Esophagus muscularis mucosa (tissue), 4 donors: ENCODE measurements around the gene INPP4B.

ENCODE experiments used
- EP300 ChIP-seq: sonication (generic); formaldehyde crosslinking; IDR thresholded peaks from one replicate; pipeline ENCODE4 v1.6.1; 2017; ENCODE audit warnings: antibody characterized with exemption
- POLR2A ChIP-seq: fragments of 450-650 bp; IDR thresholded peaks from one replicate; pipeline ENCODE4 v1.6.1; 2017; ENCODE audit warnings: antibody characterized with exemption, moderate library complexity, mild to moderate bottlenecking, low read depth
- POLR2AphosphoS5 ChIP-seq, 2 donors: sonication (generic); formaldehyde crosslinking; IDR thresholded peaks; one replicate each; pipeline ENCODE4 v1.6.1; 2017; ENCODE audit warnings: antibody characterized with exemption in 2 of 2
- TF ChIP-seq, protein P1 (sequence below), 3 experiments: fragments of 200-600 bp in 2 of 3; fragments of 450-650 bp in 1 of 3; sonication (generic) in 2 of 3; IDR thresholded peaks; one replicate each; pipeline ENCODE4 v1.5.1; 2017 to 2019; ENCODE audit warnings: antibody characterized with exemption in 3 of 3, mild to moderate bottlenecking in 2 of 3, moderate library complexity in 1 of 3

GRCh38 chr4:142683997-142684396 is 162.1 kb downstream of the INPP4B start:
- TF ChIP-seq, protein P1, sequence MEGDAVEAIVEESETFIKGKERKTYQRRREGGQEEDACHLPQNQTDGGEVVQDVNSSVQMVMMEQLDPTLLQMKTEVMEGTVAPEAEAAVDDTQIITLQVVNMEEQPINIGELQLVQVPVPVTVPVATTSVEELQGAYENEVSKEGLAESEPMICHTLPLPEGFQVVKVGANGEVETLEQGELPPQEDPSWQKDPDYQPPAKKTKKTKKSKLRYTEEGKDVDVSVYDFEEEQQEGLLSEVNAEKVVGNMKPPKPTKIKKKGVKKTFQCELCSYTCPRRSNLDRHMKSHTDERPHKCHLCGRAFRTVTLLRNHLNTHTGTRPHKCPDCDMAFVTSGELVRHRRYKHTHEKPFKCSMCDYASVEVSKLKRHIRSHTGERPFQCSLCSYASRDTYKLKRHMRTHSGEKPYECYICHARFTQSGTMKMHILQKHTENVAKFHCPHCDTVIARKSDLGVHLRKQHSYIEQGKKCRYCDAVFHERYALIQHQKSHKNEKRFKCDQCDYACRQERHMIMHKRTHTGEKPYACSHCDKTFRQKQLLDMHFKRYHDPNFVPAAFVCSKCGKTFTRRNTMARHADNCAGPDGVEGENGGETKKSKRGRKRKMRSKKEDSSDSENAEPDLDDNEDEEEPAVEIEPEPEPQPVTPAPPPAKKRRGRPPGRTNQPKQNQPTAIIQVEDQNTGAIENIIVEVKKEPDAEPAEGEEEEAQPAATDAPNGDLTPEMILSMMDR (IDR thresholded peaks at IDR 0.05): no peak
- TF ChIP-seq POLR2AphosphoS5 (IDR thresholded peaks at IDR 0.05) (no peak), POLR2A (no peak), EP300 (no peak)
